ENCODE measurements around the gene NFASC. TPM values are rescaled to one million over a fixed set of nuclear protein-coding genes. Genes with fewer than 3 reads are reported as not detected.

NFASC gene
- total RNA-seq, 1 experiment from 2014 or later, result 20.1 TPM

- CTCF ChIA-PET, result no interaction called here
- Mint-ChIP-seq H3K4me1 (peaks cover 11% of the 10 kb centered on the region), H3K4me3 (no peak overlapping the region), H3K36me3 (no peaks in the 10 kb centered on the region), H3K9me3 (no peaks in the 10 kb centered on the region), H3K27ac (no peak overlapping the region), H3K27me3 (ENCODE audit: low read depth) (no peaks in the 10 kb centered on the region; the same call in 1 of the 2 replicates)
- POLR2A ChIA-PET, result no interaction called here
- ATAC-seq (no peak), DNase-seq (ENCODE audit: low spot score) (no peak)
- TF ChIP-seq NFYB (CRISPR knock-in tag; conservative IDR thresholded peaks at IDR 0.05; ENCODE audit: low read depth) (no peak), ELF4 (CRISPR knock-in tag; IDR thresholded peaks at IDR 0.05; ENCODE audit: low read depth) (no peak), IRF2 (CRISPR knock-in tag; IDR thresholded peaks at IDR 0.05; ENCODE audit: borderline replicate concordance, low read depth) (no peak), ZNF396 (CRISPR knock-in tag; IDR thresholded peaks at IDR 0.05; ENCODE audit: borderline replicate concordance) (no peak), RORB (CRISPR knock-in tag; IDR thresholded peaks at IDR 0.05) (no peak), GTF2I (CRISPR knock-in tag; conservative IDR thresholded peaks at IDR 0.05) (no peak), GABPB1 (CRISPR knock-in tag; IDR thresholded peaks at IDR 0.05) (no peak), FOXP4 (CRISPR knock-in tag; IDR thresholded peaks at IDR 0.05) (no peak), GRHL2 (CRISPR knock-in tag; IDR thresholded peaks at IDR 0.05; ENCODE audit: insufficient replicate concordance, severe bottlenecking) (no peak), ZNF416 (CRISPR knock-in tag; IDR thresholded peaks at IDR 0.05) (no peak), USF2 (CRISPR knock-in tag; IDR thresholded peaks at IDR 0.05) (no peak), JUN (CRISPR knock-in tag; IDR thresholded peaks at IDR 0.05) (no peak), SOX15 (CRISPR knock-in tag; IDR thresholded peaks at IDR 0.05) (no peak), JAZF1 (CRISPR knock-in tag; IDR thresholded peaks at IDR 0.05) (no peak)
- TF ChIP-seq, protein P1, sequence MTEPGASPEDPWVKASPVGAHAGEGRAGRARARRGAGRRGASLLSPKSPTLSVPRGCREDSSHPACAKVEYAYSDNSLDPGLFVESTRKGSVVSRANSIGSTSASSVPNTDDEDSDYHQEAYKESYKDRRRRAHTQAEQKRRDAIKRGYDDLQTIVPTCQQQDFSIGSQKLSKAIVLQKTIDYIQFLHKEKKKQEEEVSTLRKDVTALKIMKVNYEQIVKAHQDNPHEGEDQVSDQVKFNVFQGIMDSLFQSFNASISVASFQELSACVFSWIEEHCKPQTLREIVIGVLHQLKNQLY (CRISPR knock-in tag; IDR thresholded peaks at IDR 0.05), result no peak
These were observed 7.6 kb upstream of the NFASC start for GRCh38 chr1:204863024-204863423.

DNA sequence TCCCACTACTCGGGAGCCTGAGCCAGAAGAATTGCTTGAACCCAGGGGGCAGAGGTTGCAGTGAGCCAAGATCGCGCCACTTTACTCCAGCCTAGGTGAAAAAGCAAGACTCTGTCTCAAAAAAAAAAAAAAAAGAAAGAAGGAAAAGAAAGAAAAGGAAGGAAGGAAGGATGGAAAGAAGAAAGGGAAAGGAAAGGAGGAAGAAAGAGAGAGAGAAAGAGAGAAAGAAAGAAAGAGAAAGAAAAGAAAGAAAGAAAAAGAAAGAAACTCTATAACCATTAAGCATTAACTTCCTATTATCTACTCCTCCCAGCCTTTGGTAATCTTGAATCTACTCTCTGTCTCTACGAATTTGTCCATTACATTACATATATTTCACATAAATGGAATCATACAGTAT lies 6.9 kb upstream of the NFASC start:
- H3K9me3 Mint-ChIP-seq, result no peaks in the 10 kb centered on the region
- ChIA-PET POLR2A (no interaction called here), CTCF (no interaction called here)
- no peak overlapping the region for H3K27ac Mint-ChIP-seq
- ATAC-seq (no peak), DNase-seq (ENCODE audit: low spot score) (no peak)
- H3K4me1 Mint-ChIP-seq, result peaks cover 11% of the 10 kb centered on the region
- no peaks in the 10 kb centered on the region; the same call in 1 of the 2 replicates for H3K27me3 Mint-ChIP-seq (ENCODE audit: low read depth)
- H3K36me3 Mint-ChIP-seq, result no peaks in the 10 kb centered on the region
- H3K4me3 Mint-ChIP-seq, result no peak overlapping the region
- TF ChIP-seq ZNF396 (CRISPR knock-in tag; IDR thresholded peaks at IDR 0.05; ENCODE audit: borderline replicate concordance) (no peak), IRF2 (CRISPR knock-in tag; IDR thresholded peaks at IDR 0.05; ENCODE audit: borderline replicate concordance, low read depth) (no peak), FOXP1 (CRISPR knock-in tag; IDR thresholded peaks at IDR 0.05; ENCODE audit: borderline replicate concordance) (no peak), CREM (CRISPR knock-in tag; IDR thresholded peaks at IDR 0.05) (no peak), SP1 (CRISPR knock-in tag; conservative IDR thresholded peaks at IDR 0.05) (no peak), ZNF416 (CRISPR knock-in tag; IDR thresholded peaks at IDR 0.05) (no peak), STAT6 (CRISPR knock-in tag; conservative IDR thresholded peaks at IDR 0.05; ENCODE audit: low read depth) (no peak), CTCF (IDR thresholded peaks at IDR 0.05) (no peak), SMAD4 (CRISPR knock-in tag; IDR thresholded peaks at IDR 0.05) (no peak), HMGA2 (CRISPR knock-in tag; IDR thresholded peaks at IDR 0.05) (no peak), ZNF423 (CRISPR knock-in tag; IDR thresholded peaks at IDR 0.05) (no peak), CBFB (CRISPR knock-in tag; IDR thresholded peaks at IDR 0.05; ENCODE audit: low read depth) (no peak), KAT7 (CRISPR knock-in tag; IDR thresholded peaks at IDR 0.05; ENCODE audit: borderline replicate concordance) (no peak), NR2C2 (CRISPR knock-in tag; IDR thresholded peaks at IDR 0.05) (no peak)
- TF ChIP-seq, protein P2, sequence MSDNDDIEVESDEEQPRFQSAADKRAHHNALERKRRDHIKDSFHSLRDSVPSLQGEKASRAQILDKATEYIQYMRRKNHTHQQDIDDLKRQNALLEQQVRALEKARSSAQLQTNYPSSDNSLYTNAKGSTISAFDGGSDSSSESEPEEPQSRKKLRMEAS (CRISPR knock-in tag; IDR thresholded peaks at IDR 0.05), result no peak

All from WTC11 (cell line).